Activated naive CD4-positive, alpha-beta T cell treated with anti-CD3 and anti-CD28 coated beads, Interleukin-2, amount 50 U/mL, for 16 hours (primary cell): Measurements from ENCODE around the gene SRF.

Source experiments
- DNase-seq: peaks from one replicate; pipeline ENCODE4 v3.0.0-alpha.2; 2020

The SRF gene

DNA sequence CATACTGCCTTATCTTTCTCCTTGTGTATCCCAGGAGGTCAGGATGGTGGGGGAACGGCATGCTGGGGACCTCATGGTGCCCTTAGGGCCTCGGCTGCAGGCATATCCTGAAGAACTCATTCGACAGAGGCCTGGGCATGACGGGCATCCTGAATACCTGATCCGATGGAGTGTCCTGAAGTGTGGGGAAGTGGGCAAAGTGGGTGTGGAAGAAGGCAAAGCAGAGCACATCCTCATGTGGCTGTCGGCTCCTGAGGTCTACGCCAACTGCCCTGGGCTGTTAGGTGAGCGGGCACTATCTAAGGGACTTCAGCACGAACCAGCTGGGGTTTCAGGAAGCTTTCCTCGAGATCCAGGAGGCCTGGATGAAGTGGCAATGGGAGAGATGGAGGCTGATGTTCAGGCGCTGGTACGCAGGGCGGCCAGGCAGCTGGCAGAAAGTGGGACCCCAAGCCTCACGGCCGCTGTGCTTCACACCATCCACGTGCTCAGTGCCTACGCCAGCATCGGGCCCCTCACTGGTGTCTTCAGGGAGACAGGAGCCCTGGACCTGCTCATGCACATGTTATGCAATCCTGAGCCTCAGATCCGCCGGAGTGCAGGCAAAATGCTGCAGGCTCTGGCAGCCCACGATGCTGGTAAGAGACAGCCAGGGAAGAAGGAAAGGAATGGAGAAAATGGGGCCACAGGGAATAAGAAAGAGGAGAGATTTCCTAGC lies 13.4 kb downstream of the SRF start:
- no peak for DNase-seq

DNA sequence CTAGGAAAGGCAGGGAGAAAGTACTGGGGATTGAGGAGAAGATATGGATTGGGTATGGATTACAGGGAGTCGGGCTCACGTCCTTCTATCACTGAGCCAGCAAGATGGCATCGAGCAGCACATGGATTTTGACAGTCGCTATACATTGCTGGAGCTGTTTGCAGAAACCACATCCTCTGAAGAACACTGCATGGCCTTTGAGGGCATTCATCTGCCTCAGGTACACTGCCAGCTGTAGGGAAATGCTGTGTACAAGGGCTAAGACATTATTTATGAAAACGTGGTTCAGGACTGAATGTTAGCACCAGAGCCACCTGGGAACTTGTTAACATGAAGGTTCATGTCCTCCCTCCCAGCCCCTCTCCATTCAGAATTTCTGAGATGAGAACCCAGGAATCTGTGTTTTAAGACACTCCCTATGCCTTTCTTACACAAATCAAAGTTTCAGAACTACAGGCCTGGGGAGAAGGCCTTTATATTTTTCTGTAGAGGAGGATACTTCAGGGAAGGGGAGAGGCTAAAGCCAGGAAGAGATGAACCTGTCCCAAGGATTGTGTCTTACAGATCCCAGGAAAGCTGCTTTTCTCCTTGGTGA lies 14.4 kb downstream of the SRF start:
- no peak for DNase-seq

DNA sequence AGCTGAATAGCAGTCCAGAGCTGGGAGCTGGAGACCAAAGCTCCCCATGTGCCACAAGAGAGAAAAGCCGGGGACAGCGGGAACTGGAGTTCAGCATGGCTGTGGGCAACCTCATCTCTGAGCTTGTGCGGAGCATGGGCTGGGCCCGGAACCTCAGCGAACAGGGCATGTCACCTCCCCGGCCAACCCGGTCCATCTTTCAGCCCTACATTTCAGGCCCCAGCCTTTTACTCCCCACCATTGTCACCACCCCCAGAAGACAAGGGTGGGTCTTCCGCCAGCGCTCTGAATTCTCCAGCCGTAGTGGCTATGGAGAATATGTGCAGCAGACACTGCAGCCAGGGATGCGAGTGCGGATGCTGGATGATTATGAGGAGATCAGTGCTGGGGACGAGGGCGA lies 14.9 kb downstream of the SRF start:
- no peak for DNase-seq

DNA sequence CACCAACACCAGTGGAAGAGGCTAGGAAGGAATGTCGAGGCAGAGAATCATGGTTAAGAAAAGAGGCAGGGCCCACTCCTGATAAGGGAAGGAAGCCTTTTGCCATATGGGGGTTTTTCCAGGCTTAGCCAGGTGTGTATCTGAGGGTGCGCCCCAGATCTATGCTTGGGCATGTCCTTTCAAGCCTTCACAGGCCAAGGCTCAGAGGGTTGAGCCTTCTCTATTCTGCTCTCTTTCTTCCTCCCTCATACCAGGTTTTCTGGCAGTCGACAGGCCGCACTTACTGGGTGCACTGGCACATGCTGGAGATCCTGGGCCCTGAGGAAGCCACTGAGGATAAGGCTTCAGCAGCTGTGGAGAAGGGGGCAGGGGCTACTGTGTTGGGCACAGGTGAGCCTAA lies 15.6 kb downstream of the SRF start:
- no peak for DNase-seq

DNA sequence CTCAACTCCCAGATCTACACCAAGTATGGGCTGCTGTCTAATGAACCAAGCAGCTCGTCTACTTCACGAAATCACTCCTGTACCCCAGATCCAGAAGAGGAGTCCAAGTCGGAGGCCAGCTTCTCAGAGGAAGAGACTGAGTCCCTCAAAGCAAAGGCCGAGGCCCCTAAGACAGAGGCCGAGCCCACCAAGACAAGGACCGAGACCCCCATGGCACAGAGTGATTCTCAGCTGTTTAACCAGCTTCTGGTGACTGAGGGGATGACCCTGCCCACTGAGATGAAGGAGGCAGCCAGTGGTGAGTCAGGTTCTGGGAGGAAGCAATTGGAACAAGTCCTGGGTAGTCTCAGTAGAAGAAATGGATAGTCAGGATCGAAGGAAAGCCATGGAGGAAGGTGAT lies 16.8 kb downstream of the SRF start:
- DNase-seq, result no peak

DNA sequence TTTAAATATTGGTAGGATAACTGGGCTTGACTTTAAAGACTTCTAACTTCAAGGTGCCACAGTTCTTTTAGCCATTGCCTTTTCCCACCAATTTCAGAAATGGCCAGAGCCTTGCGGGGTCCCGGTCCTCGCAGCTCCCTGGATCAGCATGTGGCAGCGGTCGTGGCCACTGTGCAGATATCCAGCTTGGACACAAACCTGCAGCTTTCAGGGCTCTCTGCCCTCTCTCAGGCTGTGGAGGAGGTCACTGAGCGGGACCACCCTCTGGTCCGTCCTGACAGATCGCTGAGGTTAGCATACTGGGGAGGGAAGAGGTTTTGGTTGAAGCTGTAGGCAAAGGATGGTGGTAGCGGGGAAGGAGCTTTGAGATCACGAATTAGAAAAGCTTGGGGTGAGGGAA lies 17.4 kb downstream of the SRF start:
- DNase-seq, result no peak

DNA sequence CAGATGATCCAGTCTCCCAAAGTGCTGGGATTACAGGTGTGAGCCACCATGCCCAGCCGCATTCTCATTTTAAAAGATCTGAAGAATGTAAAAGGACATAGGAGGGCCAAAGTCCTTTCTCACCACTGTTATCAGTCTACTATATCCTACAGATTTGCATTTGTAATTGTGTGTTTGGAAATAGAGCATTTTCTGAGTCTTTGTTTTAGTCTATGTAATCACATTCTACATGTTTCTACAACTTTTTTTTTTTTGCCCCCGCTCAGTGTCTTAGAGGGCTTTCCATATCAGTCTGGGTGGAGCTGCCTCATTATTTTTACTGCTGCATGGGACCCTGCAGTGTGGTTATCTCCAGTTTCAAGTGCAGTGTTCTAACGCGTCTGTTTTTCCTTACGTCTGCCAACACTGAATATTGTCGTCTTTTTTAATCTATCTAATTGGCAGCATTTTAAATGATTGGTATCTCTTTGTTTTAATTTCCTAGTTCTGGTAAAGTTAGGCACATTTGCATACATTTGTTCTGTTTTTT lies 18.8 kb downstream of the SRF start:
- no peak for DNase-seq

DNA sequence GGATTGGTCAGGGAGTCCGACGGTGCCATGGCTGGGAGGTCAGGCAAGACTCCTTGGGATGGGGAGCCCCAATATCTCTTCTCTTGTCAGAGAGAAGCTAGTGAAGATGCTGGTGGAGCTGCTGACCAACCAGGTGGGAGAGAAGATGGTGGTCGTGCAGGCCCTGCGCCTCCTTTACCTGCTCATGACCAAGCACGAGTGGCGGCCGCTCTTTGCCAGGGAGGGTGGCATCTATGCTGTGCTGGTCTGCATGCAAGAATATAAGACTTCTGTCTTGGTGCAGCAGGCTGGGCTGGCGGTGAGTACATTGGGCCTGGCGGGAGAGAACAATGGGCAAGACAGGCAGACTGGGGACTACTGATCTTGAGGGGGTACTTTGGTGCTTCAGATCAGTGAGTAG lies 21.8 kb downstream of the SRF start:
- DNase-seq, result no peak

DNA sequence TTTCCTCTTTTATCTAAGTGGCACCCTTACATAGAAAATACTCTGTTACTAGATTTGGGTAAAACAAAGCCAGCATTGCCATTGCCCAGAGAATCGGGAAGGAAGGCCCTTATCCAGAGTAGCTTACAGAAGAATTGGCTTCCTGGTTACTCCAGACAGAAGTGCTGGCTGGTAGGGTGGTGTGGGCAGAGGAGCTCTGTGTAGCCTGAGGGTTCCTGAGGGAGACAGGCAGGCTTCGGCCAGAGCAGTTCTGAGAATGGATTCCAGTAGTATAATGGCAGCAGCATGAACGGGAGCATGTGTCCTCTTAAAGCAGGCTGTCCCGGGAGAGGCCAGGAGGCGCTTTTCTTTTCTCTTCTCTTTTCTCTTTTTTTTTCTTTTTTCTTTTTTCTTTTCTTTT lies 22.9 kb downstream of the SRF start:
- DNase-seq, result no peak

DNA sequence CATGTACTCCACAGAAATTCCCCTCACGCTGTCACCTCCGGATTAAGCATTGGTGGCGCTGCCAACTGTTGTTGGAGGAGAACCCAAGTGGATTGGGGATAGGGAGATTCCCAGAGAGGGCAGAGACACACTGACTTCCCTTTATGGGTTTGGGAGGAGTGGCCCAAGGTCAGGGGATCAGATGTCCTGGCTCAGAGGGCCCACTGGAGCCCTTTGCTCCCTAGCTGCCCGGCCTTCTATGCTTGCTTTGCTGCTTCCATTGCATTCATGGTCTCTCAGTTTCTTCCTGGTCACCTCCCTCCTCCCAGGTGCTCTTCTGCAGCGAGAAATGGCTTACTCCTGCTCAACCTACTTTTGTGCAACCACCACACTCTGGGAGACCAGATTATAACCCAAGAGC lies 25.3 kb downstream of the SRF start:
- DNase-seq, result no peak

DNA sequence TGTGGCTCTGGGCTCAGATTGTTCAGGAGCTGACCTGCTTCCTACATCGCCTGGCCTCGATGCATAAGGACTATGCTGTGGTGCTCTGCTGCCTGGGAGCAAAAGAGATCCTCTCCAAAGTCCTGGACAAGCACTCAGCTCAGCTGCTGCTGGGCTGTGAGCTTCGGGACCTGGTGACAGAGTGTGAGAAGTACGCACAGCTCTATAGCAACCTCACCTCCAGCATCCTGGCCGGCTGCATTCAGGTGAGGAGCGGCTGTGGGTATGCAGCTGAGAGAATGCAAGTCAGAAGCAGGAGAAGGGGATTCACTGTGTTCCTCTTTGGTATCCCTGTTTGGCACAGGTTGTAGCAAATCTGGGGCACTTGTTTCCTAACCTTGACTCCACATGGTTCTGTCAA lies 28.8 kb downstream of the SRF start:
- DNase-seq, result no peak

DNA sequence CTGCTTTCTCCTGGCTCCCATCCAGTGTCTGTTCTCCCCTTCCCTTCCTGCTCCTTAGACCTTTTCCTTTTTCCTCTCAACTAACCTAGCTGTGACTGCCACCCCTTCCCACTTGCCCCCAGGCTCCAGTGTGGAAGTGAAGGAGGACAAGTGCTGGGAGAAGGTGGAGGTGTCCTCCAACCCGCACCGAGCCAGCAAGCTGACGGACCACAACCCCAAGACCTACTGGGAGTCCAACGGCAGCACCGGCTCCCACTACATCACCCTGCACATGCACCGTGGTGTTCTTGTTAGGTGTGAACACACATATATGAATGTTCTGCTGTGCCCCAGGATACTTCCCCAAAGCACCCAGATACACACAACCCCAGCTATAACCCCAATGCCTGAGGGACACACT lies 29.5 kb downstream of the SRF start:
- no peak for DNase-seq

DNA sequence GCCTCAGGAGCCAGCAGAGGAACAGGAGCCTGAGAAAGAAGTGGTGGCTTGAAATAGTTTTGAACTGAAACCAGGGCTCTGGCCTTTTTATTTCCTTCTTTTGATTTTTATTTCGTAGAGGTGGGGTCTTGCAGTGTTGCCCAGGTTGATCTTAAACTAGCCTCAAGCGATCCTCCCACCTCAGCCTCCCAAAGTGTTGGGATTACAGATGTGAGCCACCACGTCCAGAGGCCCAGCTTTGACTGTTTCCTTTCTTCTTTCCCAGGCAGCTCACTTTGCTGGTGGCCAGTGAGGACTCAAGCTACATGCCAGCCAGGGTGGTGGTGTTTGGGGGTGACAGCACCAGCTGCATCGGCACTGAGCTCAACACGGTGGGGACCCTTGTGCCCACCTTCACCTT lies 31.4 kb downstream of the SRF start:
- DNase-seq, result no peak

DNA sequence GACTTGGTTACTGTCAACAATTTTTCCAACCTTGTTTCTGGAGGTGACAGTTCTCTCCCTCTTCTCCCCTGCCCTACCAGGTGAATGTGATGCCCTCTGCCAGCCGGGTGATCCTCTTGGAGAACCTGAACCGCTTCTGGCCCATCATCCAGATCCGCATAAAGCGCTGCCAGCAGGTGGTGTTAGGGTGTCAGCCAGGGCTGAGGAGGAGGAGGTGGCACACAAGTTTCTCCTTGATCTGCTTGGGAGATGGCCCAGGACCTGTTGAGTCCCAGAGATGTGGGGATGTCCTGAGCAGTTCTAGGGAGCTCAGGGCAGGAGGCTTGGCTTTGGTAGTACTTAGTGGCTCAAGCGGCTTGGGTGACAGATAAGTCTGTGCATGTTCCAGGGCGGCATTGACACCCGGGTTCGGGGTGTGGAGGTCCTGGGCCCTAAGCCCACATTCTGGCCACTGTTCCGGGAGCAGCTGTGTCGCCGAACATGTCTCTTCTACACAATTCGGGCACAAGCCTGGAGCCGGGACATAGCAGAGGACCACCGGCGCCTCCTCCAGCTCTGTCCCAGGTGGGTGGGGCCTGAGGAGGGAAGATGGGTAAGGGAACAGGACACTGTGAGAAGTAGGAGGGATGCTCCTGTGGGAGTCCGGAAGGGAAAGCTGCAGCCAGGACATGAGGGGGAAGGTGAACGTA lies 32.1 kb downstream of the SRF start:
- DNase-seq, result no peak

DNA sequence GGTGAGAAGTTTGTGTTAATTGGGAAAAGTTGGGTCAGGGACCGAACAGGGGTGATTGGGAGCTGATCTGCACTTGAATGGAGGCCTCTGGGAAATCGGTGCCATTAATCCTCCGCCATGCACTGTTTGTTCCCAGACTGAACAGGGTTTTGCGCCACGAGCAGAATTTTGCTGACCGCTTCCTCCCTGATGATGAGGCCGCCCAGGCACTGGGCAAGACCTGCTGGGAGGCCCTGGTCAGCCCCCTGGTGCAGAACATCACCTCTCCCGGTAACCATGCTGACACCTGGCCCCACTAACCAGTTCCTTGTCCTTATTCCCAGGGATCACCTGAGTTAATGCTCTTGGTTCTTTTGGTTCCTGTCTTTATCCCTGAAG lies 32.6 kb downstream of the SRF start:
- no peak for DNase-seq

DNA sequence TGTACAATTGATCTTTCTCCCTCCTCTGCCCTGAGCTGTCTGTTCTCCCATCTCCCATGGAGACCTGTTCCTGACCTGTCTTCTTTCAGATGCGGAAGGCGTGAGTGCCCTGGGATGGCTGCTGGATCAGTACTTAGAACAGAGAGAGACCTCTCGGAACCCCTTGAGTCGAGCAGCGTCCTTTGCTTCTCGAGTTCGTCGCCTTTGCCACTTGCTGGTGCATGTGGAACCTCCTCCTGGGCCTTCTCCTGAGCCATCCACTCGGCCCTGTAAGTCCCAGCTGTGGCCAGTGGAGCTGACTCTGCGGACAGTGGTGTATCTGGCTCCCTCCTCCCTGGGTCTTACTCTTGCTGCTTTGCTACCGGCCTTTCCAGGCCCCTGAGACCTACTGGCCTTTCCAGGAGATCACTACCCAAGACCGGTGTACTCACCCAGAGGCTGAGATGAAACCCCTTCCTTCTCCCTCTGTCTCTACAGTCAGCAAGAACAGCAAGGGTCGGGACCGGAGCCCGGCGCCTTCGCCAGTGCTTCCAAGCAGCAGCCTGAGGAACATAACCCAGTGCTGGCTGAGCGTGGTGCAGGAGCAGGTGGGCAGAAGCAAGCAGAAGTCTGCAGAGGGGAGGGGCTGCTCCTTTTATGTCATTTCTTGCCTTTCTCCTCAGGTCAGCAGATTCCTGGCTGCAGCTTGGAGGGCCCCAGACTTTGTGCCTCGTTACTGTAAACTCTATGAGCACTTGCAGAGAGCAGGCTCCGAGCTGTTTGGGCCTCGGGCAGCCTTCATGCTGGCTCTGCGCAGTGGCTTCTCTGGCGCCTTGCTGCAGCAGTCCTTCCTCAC lies 33.4 kb downstream of the SRF start:
- no peak for DNase-seq

DNA sequence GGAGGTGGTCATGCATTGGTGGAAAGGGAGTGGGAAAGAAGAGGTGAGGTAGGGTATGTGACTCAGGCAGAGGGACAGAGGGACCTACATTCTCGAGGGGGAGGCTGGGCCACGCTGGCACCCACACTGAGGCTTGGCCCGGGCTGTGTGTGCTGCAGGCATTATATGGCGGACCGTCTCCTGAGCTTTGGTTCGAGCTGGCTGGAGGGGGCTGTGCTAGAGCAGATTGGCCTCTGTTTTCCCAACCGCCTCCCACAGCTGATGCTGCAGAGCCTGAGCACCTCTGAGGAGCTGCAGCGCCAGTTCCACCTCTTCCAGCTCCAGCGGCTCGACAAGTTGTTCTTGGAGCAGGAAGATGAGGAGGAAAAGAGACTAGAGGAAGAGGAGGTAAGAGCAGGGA lies 34.8 kb downstream of the SRF start:
- DNase-seq, result no peak

DNA sequence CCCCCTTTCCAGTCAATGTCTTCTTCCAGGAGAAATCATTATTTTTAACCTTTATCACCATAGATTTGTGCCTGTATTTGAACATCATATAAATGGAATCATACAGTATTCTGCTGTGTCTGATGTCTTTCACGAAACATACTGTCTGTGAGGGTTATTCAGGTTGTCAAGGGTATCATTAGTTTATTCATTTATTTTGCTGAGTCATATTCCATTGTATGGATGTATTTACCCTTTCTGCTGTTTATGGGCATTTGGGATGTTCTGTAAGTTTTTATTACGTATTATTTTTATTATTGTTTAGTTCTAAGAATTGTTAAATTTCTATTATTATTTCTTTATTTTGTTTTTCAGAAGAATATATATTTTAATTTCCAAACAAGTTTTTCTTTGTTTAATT lies 36.2 kb downstream of the SRF start:
- DNase-seq, result no peak

DNA sequence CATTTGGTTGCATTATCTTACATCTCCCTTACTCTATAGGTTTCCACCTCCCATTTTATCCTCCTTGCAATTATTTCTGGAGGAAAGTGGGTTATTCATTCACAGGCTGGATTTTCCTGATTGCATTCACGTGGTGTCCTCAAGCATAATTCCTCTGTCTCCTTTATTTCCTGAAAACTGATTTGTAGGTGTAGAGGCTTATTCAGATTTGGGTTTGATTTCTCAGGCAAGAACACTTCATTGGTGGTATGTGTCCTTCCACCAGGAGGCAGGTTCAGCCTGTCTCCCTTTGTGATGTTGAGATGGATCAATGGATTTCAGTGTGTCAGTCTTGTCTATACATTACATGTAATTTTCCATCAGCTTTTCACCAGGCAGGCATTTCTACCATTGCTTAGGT lies 40.9 kb downstream of the SRF start:
- no peak for DNase-seq

DNA sequence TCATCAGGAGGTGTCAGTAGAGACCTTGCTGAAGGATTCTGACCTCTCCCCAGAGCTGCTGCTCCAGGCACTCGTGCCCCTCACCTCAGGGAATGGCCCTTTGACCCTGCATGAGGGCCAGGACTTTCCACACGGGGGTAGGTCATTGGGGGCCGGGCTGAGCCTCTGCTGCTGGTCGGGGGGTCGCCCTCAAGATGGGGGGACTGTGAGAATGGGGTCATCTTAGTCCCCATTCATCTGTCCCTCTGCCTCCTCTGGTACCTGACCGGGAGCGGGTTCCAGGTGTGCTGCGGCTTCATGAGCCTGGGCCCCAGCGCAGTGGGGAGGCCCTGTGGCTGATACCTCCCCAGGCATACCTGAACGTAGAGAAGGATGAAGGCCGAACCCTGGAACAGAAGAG lies 42.4 kb downstream of the SRF start:
- no peak for DNase-seq

DNA sequence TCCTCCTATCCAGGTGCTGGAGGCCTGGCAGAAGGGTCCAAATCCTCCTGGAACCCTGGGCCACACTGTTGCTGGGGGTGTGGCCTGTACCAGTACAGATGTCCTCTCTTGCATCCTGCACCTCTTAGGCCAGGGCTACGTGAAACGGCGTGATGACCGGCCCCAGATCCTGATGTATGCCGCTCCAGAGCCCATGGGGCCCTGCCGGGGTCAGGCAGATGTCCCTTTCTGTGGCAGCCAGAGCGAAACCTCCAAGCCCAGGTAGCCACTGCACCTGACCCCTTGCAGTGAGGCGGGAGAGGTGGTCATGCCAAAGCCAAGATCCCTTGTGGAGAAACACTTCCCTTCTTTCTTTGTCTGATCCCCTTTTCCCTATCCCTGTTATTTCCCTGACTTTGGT lies 44.0 kb downstream of the SRF start:
- DNase-seq, result no peak

DNA sequence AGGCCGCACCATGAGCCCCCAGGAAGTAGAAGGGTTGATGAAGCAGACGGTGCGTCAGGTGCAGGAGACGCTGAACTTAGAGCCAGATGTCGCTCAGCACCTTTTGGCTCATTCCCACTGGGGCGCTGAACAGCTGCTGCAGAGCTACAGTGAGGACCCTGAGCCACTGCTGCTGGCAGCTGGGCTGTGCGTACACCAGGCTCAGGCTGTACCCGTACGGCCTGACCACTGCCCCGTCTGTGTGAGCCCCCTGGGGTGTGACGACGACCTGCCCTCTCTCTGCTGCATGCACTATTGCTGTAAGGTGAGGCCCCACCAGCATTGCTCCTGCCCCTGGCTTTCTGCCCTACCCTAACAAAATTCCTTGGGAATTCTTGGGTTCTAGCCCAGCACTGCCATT lies 45.1 kb downstream of the SRF start:
- no peak for DNase-seq

DNA sequence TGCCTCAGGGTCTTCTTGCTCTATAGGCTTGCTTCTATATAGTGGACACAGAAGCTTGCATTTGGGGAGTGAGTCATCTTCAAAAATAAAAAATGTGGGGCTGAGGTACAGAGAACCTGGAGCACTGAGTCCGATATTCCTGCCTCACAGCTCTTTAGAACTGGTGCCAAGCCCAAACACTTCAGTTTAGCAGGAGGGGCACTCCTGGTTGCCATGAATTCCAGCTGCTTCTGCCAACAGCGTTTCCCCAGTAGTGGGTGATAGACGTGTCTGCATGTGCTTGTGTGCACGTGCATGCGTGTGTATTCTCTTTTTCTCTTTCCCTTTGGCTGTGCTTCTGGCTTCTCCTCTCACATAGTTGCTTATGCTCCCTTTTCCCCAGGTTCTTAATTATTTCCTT lies 46.3 kb downstream of the SRF start:
- no peak for DNase-seq

DNA sequence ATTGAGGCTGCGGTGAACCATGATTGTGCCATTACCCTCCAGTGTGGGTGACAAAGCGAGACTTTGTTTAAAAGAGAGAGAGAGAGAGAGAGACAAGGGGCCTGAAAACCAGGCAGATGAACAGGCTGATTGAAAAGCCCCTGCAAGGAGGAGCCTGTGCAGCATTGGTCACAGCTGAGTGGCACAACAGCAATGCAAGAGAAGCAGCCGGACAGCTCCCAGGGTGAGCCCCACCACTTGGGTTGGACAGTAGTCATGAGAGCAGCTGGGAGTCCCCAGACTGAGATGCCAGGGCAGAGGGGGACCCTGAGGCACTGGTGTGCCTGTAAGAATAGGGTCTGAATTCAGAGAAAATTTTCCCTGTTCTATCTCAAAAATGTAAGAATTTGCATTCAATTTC lies 48.0 kb downstream of the SRF start:
- no peak for DNase-seq
